Aorta (tissue), 5 donors: ENCODE results near the gene RNF40. TPM values are rescaled to one million over a fixed set of nuclear protein-coding genes. Genes with fewer than 3 reads are reported as not detected.

Source experiments
- ATAC-seq: fragments of 200-7000 bp; cut with Tn5 transposase; one replicate; pipeline ENCODE4 v1.9.1; 2022; ENCODE audit warnings: moderate library complexity; ENCODE audit not compliant: low FRiP score
- DNase-seq, 2 donors: peaks; one replicate each; pipeline ENCODE4 v3.0.0-alpha.2; 2020
- H3K27ac ChIP-seq, 2 donors: one replicate each; pipeline ENCODE4 v1.5.1; 2013; ENCODE audit warnings: low read length in 2 of 2, mild to moderate bottlenecking in 2 of 2, moderate library complexity in 2 of 2, control low read depth in 1 of 2, inconsistent platforms in 1 of 2, low read depth in 1 of 2
- H3K27me3 ChIP-seq, 2 donors: one replicate each; pipeline ENCODE4 v1.6.1; 2013; ENCODE audit warnings: control low read depth in 1 of 2, low read length in 1 of 2, mild to moderate bottlenecking in 1 of 2, moderate library complexity in 1 of 2; ENCODE audit not compliant: insufficient read depth in 2 of 2, control insufficient read depth in 1 of 2
- H3K36me3 ChIP-seq, 2 donors: one replicate each; pipeline ENCODE4 v1.6.1; 2013; ENCODE audit warnings: control low read depth in 1 of 2, low read length in 1 of 2, mild to moderate bottlenecking in 1 of 2; ENCODE audit not compliant: insufficient read depth in 2 of 2, control insufficient read depth in 1 of 2
- H3K4me1 ChIP-seq, 2 donors: one replicate each; pipeline ENCODE4 v1.6.1; 2013; ENCODE audit warnings: low read length in 2 of 2, control low read depth in 1 of 2, mild to moderate bottlenecking in 1 of 2, moderate library complexity in 1 of 2; ENCODE audit not compliant: insufficient read depth in 2 of 2, control insufficient read depth in 1 of 2
- H3K4me3 ChIP-seq, 2 donors: one replicate each; pipeline ENCODE4 v1.5.1; 2013; ENCODE audit warnings: low read length in 2 of 2, control low read depth in 1 of 2, mild to moderate bottlenecking in 1 of 2
- H3K9me3 ChIP-seq: one replicate; pipeline ENCODE4 v1.6.1; 2013; ENCODE audit warnings: mild to moderate bottlenecking, low read length; ENCODE audit not compliant: control insufficient read depth
- WGBS, 2 donors: extraction: QIAGEN DNeasy Blood & Tissue Kit; methylation state at CpG; one replicate each; pipeline ENCODE4 v1.1.7; 2013; 5-methylcytosine and 5-hydroxymethylcytosine counted together
- intact Hi-C, 2 donors: fragments of 100-400 bp; cut with DNase I; formaldehyde crosslinking; loops; one replicate each; pipeline versions ENCODE4 v1.14.2 to v1.15.0; 2022
- polyA plus RNA-seq, 2 donors: library from polyadenylated mRNA; stranded (reverse); fragments of 200-250 nt; gene quantifications; one replicate each; pipeline ENCODE4 v1.2.3, GENCODE V29; 2013
- total RNA-seq, 2 donors: library from RNA; stranded (reverse); fragmentation: NEBNext Ultra II Directional; extraction: Animal tissue kit (Norgen Biotek cat#: 25700); gene quantifications; one replicate each; pipeline ENCODE4 v1.2.1, GENCODE V29; 2021
- donor health status: healthy with polysubstance abuse.
- donor health status: Bipolar disorder and iron deficiency.
- donor health status: DM: no; HTN: no; CAD: no.
- donor health status: DM: no; HTN: no; CAD: no.
- donor health status: DM: yes; HTN: yes; CAD: no.

The RNF40 gene
- total and polyA plus RNA-seq, 4 donors = 22.7 to 90.2 (median 66.7) TPM

DNA sequence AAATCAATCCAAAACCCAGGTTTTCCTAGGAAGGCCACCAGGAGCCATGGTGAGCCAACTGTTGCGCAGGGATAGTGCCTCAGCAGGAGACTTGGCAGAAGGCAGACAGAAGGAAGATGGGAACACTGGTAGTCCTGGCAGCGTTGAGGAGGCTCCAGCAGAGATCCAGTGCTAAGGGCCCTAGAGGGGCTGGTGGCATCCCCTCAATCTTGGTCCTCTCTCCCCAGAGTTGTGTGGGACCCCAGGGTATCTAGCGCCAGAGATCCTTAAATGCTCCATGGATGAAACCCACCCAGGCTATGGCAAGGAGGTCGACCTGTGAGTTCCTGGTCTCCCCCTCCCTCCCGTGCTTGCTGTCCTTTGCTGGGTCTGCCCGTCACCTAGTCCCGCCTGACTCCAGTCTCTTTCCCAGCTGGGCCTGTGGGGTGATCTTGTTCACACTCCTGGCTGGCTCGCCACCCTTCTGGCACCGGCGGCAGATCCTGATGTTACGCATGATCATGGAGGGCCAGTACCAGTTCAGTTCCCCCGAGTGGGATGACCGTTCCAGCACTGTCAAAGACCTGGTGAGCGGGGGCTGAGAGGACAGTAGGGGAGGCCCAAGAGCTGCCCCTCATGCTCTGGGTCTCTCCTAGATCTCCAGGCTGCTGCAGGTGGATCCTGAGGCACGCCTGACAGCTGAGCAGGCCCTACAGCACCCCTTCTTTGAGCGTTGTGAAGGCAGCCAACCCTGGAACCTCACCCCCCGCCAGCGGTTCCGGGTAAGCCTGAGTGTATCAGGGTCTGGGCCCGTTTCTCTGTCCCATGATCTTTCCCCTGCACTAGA is 6.0 kb upstream of the RNF40 start:
- DNase-seq (no peak), ATAC-seq (no peak)
- H3K27me3 ChIP-seq = no peaks in the 10 kb centered on the region
- H3K4me3 ChIP-seq = no peak overlapping the region
- no peaks in the 10 kb centered on the region for H3K4me1 ChIP-seq
- WGBS, 2 donors = 93 to 94% methylated on average over 20 of the region's 20 CpGs
- intact Hi-C loops = no loop called here
- peaks cover 0 to 2% of the 10 kb centered on the region in 2 donors for H3K36me3 ChIP-seq
- no peak overlapping the region for H3K27ac ChIP-seq
- H3K9me3 ChIP-seq = no peaks in the 10 kb centered on the region

DNA sequence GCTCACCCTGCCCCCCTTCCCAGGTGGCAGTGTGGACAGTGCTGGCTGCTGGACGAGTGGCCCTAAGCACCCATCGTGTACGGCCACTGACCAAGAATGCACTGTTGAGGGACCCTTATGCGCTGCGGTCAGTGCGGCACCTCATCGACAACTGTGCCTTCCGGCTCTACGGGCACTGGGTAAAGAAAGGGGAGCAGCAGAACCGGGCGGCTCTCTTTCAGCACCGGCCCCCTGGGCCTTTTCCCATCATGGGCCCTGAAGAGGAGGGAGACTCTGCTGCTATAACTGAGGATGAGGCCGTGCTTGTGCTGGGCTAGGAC is 5.4 kb upstream of the RNF40 start:
- Histone ChIP-seq H3K27me3 (no peaks in the 10 kb centered on the region), H3K4me3 (no peak overlapping the region), H3K4me1 (no peaks in the 10 kb centered on the region), H3K36me3 (no peaks in the 10 kb centered on the region), H3K27ac (no peak overlapping the region), H3K9me3 (no peaks in the 10 kb centered on the region)
- ATAC-seq (no peak), DNase-seq (no peak)
- WGBS, 2 donors = 91 to 93% methylated on average over 13 of the region's 13 CpGs
- intact Hi-C loops = no loop called here

DNA sequence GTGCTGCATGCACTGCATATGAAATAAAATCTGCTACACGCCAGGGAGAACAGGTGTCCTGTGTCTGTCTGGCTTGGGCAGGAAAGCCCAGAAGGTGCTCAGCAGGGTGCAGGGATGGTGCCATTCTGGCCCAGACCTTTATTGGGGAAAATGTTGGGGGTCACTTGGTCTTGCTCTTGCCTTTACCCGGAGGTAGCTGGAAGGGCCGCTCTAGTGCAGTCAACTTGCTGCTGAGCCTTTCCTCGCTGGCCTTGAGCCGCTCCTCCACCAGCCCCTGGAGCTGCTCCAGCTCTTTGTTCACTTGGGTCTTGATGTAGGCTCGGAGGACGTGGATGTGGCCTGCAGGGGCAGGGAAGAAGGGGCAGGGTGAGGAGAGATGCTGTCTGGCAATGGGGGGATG is 4.8 kb upstream of the RNF40 start:
- no peaks in the 10 kb centered on the region for H3K9me3 ChIP-seq
- ATAC-seq (no peak), DNase-seq (peak in 1 of 2 donors; percentile 33)
- no peaks in the 10 kb centered on the region for H3K4me1 ChIP-seq
- H3K27me3 ChIP-seq = no peaks in the 10 kb centered on the region
- H3K4me3 ChIP-seq = no peak overlapping the region
- no peak overlapping the region for H3K27ac ChIP-seq
- WGBS, 2 donors = 88 to 90% methylated on average over 6 to 7 of the region's 7 CpGs
- intact Hi-C loops = no loop called here
- H3K36me3 ChIP-seq = no peaks in the 10 kb centered on the region

DNA sequence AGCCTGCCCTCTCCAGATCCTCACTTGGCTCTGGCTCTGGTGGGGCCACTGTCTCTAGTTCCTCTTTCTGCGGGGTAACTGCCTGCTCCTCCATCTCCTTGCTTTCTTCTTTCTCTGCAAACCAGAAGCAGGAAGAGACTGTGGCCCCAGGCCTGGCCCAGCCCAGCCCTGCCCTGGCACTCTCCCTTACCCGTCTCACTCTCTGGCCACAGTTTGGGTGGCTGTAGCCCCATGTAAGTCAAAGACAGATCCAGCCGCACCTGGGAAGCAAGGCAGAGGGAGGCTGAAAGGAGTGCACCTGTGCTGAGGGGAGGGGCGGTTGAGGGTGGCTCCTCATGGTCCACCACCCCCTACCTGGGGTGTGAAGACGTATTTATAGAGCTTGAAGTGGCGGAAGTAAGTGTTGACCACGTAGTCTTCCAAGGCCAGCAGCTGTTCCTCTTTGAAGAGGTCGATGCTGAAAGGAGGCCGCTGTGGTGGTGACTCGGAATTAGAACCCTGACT is 3.1 kb upstream of the RNF40 start:
- no peak overlapping the region for H3K27ac ChIP-seq

DNA sequence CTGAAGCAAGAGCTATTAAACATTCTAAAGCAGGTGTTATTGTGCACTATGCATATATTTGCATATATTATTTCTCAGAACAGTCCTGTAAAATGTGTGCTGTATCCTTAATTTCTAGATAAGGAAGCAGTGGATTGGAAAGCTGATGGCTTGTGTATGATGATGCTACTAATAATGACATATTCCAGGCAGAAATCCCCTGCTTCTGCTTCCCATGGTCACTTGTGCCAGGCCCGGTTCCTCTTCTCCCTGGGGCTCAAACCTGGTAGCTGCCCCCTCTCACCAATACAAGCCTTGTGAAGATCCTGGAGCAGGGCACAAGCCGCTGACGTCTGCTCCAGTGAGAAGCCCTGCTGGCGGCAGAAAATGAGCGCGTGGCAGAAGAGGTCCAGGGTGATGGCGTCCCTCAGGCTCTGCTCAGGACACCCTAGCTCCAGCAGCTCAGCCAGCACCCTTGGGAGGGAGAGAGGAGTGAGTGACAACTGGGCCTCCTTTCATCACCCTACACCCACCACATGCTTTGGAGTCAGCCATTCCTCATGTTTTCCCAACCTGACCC is 2.0 kb upstream of the RNF40 start:
- Histone ChIP-seq H3K4me3 (no peak overlapping the region), H3K27me3 (no peaks in the 10 kb centered on the region), H3K4me1 (peaks cover 0 to 5% of the 10 kb centered on the region in 2 donors), H3K27ac (no peak overlapping the region), H3K9me3 (no peaks in the 10 kb centered on the region), H3K36me3 (peaks cover 0 to 7% of the 10 kb centered on the region in 2 donors)
- intact Hi-C loops = loop anchor here in 1 of 2 donors (10.0 kb wide), 1 partner anchor 945 kb away; the partner anchor contains the start of genes PAGR1 and PRRT2
- no peak for ATAC-seq
- DNase-seq = peak in 1 of 2 donors; percentile 42
- WGBS, 2 donors = 90 to 91% methylated on average over 7 of the region's 7 CpGs

More for the DNA sequence above, 3.1 kb upstream of the RNF40 start:
- no peaks in the 10 kb centered on the region for H3K9me3 ChIP-seq
- no peak overlapping the region for H3K4me3 ChIP-seq
- H3K36me3 ChIP-seq = peaks cover 0 to under 1% of the 10 kb centered on the region in 2 donors
- peaks cover 0 to 5% of the 10 kb centered on the region in 2 donors for H3K4me1 ChIP-seq
- ATAC-seq (no peak), DNase-seq (no peak)
- H3K27me3 ChIP-seq = no peaks in the 10 kb centered on the region
- intact Hi-C loops = no loop called here
- WGBS, 2 donors = 88% methylated on average over 10 of the region's 10 CpGs

DNA sequence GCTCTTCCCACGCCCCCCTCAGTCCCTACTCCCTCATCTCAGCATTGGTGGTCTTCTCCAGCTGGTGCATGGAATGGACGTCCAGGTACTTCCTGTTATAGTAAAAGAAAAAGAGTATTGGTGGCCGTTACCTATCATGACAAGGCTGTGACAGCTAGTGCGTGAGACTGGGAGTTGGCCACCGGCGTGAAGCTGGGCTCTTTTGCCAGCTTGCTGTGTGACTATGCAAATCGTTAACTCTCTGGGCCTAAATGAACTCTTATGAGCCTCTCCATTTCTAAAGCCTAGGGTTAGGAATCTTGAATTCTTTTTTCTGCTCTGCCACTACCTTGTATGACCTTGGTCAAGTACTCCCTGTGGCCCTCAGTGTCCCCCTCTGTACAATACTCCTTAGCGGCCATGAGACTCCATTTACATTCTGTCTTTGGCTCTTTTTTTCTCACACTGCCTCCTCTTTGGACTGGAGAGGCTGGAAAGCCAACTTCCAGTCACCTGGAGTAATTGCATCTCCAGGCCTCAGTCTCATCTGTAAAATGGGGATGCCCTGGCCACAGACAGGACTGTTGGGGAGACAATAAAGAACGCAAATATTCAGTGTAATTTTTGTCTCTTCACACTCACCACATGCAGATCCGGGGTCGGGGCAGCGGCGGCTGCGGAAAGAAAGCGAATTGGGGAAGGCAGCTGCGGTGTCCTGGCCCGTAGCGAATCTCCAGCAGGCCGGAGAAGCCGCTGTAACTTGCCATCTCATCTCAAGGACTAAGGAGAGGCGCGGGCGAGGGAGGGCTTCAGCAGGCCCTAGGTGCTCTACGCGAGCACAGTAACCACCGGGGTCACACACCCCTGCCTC is 1.3 kb upstream of the RNF40 start:
- no peak overlapping the region for H3K27ac ChIP-seq
- H3K9me3 ChIP-seq = no peaks in the 10 kb centered on the region
- peak overlapping the region in 1 of 2 donors; percentile 46 for H3K4me3 ChIP-seq
- intact Hi-C loops = loop anchor here in 1 of 2 donors (10.0 kb wide), 1 partner anchor 946 kb away; the partner anchor contains the start of genes PAGR1 and PRRT2
- H3K36me3 ChIP-seq = peaks cover 0 to 7% of the 10 kb centered on the region in 2 donors
- DNase-seq (peak in 1 of 2 donors; percentile 23), ATAC-seq (no peak)
- H3K4me1 ChIP-seq = peaks cover 0 to 5% of the 10 kb centered on the region in 2 donors
- WGBS, 2 donors = 26 to 27% methylated on average over 26 of the region's 26 CpGs
- H3K27me3 ChIP-seq = no peaks in the 10 kb centered on the region

DNA sequence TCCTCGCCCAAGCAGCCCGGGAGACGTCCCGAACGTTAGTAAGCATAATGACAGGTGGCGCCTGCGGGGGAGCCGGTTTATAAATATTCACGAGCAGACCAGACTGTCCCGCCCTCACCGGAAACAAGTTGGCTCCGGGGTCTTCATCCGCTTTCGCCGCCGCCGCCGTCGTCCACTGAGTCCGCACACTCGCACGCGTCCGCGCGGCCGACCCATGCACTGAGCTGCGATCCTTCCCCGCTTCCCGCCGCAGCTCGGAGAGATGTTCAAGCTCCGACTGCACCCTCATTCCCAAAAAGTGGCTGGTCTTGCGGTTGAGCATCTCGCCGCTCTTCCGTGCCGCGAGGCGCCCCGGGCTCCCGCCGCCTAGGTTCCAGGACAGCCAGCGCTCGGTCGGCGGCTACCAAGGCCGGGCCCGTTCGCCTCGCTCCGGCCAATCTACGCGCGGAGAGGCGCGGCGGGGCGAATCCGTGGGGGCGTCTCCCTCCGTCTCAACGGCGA is 645 bp upstream of the RNF40 start:
- Histone ChIP-seq H3K4me1 (peaks cover 0 to 5% of the 10 kb centered on the region in 2 donors), H3K27ac (no peak overlapping the region), H3K27me3 (no peaks in the 10 kb centered on the region), H3K4me3 (peak overlapping the region; percentile 5 to 46), H3K9me3 (no peaks in the 10 kb centered on the region), H3K36me3 (peaks cover 0 to 13% of the 10 kb centered on the region in 2 donors)
- WGBS, 2 donors = 0% methylated on average over 63 to 64 of the region's 64 CpGs
- DNase-seq (peak in 1 of 2 donors; percentile 67), ATAC-seq (peak; percentile 55)
- intact Hi-C loops = loop anchor here in 1 of 2 donors (10.0 kb wide), 1 partner anchor 947 kb away; the partner anchor contains the start of genes PAGR1 and PRRT2
